Subcutaneous abdominal adipose tissue (tissue), 5 donors: ENCODE results near the gene METTL23.

Source experiments
- H3K27ac ChIP-seq: one replicate; pipeline ENCODE4 v1.7.0; 2013; ENCODE audit warnings: low read depth, mild to moderate bottlenecking, inconsistent platforms, low read length, moderate library complexity
- H3K27me3 ChIP-seq, 5 donors: one replicate each; pipeline ENCODE4 v1.7.0; 2013; ENCODE audit warnings: low read length in 5 of 5, inconsistent platforms in 1 of 5; ENCODE audit not compliant: control insufficient read depth in 5 of 5, insufficient read depth in 4 of 5
- H3K36me3 ChIP-seq, 5 donors: one replicate each; pipeline ENCODE4 v1.7.0; 2013; ENCODE audit warnings: low read length in 5 of 5; ENCODE audit not compliant: control insufficient read depth in 5 of 5, insufficient read depth in 5 of 5
- H3K4me1 ChIP-seq, 5 donors: one replicate each; pipeline ENCODE4 v1.7.0; 2013; ENCODE audit warnings: low read length in 5 of 5, mild to moderate bottlenecking in 3 of 5, moderate library complexity in 1 of 5; ENCODE audit not compliant: control insufficient read depth in 5 of 5, insufficient read depth in 5 of 5
- H3K4me3 ChIP-seq, 5 donors: one replicate each; pipeline ENCODE4 v1.7.0; 2013; ENCODE audit warnings: low read length in 5 of 5, low read depth in 1 of 5
- H3K9ac ChIP-seq, 5 donors: one replicate each; pipeline ENCODE4 v1.7.0; 2013; ENCODE audit warnings: low read length in 5 of 5, mild to moderate bottlenecking in 4 of 5, moderate library complexity in 3 of 5
- H3K9me3 ChIP-seq, 5 donors: one replicate each; pipeline ENCODE4 v1.7.0; 2013; ENCODE audit warnings: low read length in 5 of 5; ENCODE audit not compliant: control insufficient read depth in 5 of 5
- donor health status: healthy.
- donor health status: healthy.
- donor health status: healthy.
- donor health status: healthy.
- donor health status: healthy.

The METTL23 gene

GRCh38 chr17:76713765-76714164 lies 12.9 kb upstream of the METTL23 start:
- Histone ChIP-seq H3K36me3 (peaks cover under 1 to 52% (median 46%) of the 10 kb centered on the region in 5 donors), H3K27me3 (no peaks in the 10 kb centered on the region), H3K4me3 (no peak overlapping the region), H3K9me3 (no peaks in the 10 kb centered on the region), H3K4me1 (peaks cover 6 to 52% (median 47%) of the 10 kb centered on the region in 5 donors), H3K9ac (no peak overlapping the region), H3K27ac (no peak overlapping the region)

GRCh38 chr17:76714336-76714735 lies 12.3 kb upstream of the METTL23 start:
- no peak overlapping the region for H3K4me3 ChIP-seq
- no peaks in the 10 kb centered on the region for H3K27me3 ChIP-seq
- peaks cover 4 to 58% (median 52%) of the 10 kb centered on the region in 5 donors for H3K36me3 ChIP-seq
- H3K27ac ChIP-seq = no peak overlapping the region
- H3K9ac ChIP-seq = peak overlapping the region in 1 of 5 donors; percentile 25
- no peaks in the 10 kb centered on the region for H3K9me3 ChIP-seq
- H3K4me1 ChIP-seq = peaks cover 4 to 47% (median 41%) of the 10 kb centered on the region in 5 donors

- H3K9me3 ChIP-seq = no peaks in the 10 kb centered on the region
- H3K27ac ChIP-seq = peak overlapping the region; percentile 96
- peaks cover 4 to 64% (median 58%) of the 10 kb centered on the region in 5 donors for H3K36me3 ChIP-seq
- peak overlapping the region in 2 of 5 donors; percentile 25 to 28 for H3K9ac ChIP-seq
- no peak overlapping the region for H3K4me3 ChIP-seq
- peaks cover 4 to 40% (median 35%) of the 10 kb centered on the region in 5 donors for H3K4me1 ChIP-seq
- H3K27me3 ChIP-seq = no peaks in the 10 kb centered on the region
These were observed 11.7 kb upstream of the METTL23 start for GRCh38 chr17:76714822-76715495.

GRCh38 chr17:76715496-76715830 lies 11.2 kb upstream of the METTL23 start:
- Histone ChIP-seq H3K27ac (peak overlapping the region; percentile 96), H3K9ac (peak overlapping the region in 1 of 5 donors; percentile 28), H3K4me1 (peaks cover 4 to 37% (median 32%) of the 10 kb centered on the region in 5 donors), H3K9me3 (no peaks in the 10 kb centered on the region), H3K27me3 (no peaks in the 10 kb centered on the region), H3K36me3 (peaks cover 6 to 69% (median 63%) of the 10 kb centered on the region in 5 donors), H3K4me3 (no peak overlapping the region)

GRCh38 chr17:76716146-76716838 lies 10.3 kb upstream of the METTL23 start:
- H3K9me3 ChIP-seq = no peaks in the 10 kb centered on the region
- peak overlapping the region in 4 of 5 donors; percentile 11 to 75 (median 44) for H3K9ac ChIP-seq
- H3K27me3 ChIP-seq = no peaks in the 10 kb centered on the region
- H3K27ac ChIP-seq = peak overlapping the region; percentile 96
- peaks cover 3 to 33% (median 28%) of the 10 kb centered on the region in 5 donors for H3K4me1 ChIP-seq
- no peak overlapping the region for H3K4me3 ChIP-seq
- peaks cover 8 to 78% (median 72%) of the 10 kb centered on the region in 5 donors for H3K36me3 ChIP-seq

- Histone ChIP-seq H3K9ac (peak overlapping the region in 3 of 5 donors; percentile 21 to 75 (median 66)), H3K27me3 (no peaks in the 10 kb centered on the region), H3K27ac (peak overlapping the region; percentile 96), H3K4me1 (peaks cover 0 to 27% (median 24%) of the 10 kb centered on the region in 5 donors), H3K36me3 (peaks cover 8 to 83% (median 77%) of the 10 kb centered on the region in 5 donors), H3K4me3 (no peak overlapping the region), H3K9me3 (no peaks in the 10 kb centered on the region)
These were observed 9.8 kb upstream of the METTL23 start for GRCh38 chr17:76716839-76717215.

- H3K9ac ChIP-seq = no peak overlapping the region
- H3K36me3 ChIP-seq = peaks cover 8 to 92% (median 80%) of the 10 kb centered on the region in 5 donors
- no peak overlapping the region for H3K27ac ChIP-seq
- no peak overlapping the region for H3K4me3 ChIP-seq
- no peaks in the 10 kb centered on the region for H3K9me3 ChIP-seq
- no peaks in the 10 kb centered on the region for H3K27me3 ChIP-seq
- peaks cover 0 to 26% (median 24%) of the 10 kb centered on the region in 5 donors for H3K4me1 ChIP-seq
These were observed 8.1 kb upstream of the METTL23 start for GRCh38 chr17:76718516-76718915.

- no peak overlapping the region for H3K9ac ChIP-seq
- peaks cover under 1 to 36% (median 32%) of the 10 kb centered on the region in 5 donors for H3K4me1 ChIP-seq
- peaks cover 8 to 93% (median 77%) of the 10 kb centered on the region in 5 donors for H3K36me3 ChIP-seq
These were observed 6.4 kb upstream of the METTL23 start for GRCh38 chr17:76720211-76720610.

GRCh38 chr17:76720941-76721340 lies 5.7 kb upstream of the METTL23 start:
- H3K27me3 ChIP-seq = no peaks in the 10 kb centered on the region
- H3K4me1 ChIP-seq = peaks cover 4 to 34% (median 30%) of the 10 kb centered on the region in 5 donors
- H3K36me3 ChIP-seq = peaks cover 8 to 86% (median 70%) of the 10 kb centered on the region in 5 donors
- no peak overlapping the region for H3K9ac ChIP-seq
- H3K27ac ChIP-seq = no peak overlapping the region
- H3K4me3 ChIP-seq = no peak overlapping the region
- no peaks in the 10 kb centered on the region for H3K9me3 ChIP-seq

More at GRCh38 chr17:76720211-76720610, 6.4 kb upstream of the METTL23 start:
- no peak overlapping the region for H3K4me3 ChIP-seq
- no peak overlapping the region for H3K27ac ChIP-seq
- H3K9me3 ChIP-seq = no peaks in the 10 kb centered on the region
- H3K27me3 ChIP-seq = no peaks in the 10 kb centered on the region

GRCh38 chr17:76721463-76721862 lies 5.2 kb upstream of the METTL23 start:
- no peaks in the 10 kb centered on the region for H3K27me3 ChIP-seq
- H3K9ac ChIP-seq = no peak overlapping the region
- no peak overlapping the region for H3K27ac ChIP-seq
- no peak overlapping the region for H3K4me3 ChIP-seq
- peaks cover 4 to 30% (median 28%) of the 10 kb centered on the region in 5 donors for H3K4me1 ChIP-seq
- peaks cover 8 to 81% (median 65%) of the 10 kb centered on the region in 5 donors for H3K36me3 ChIP-seq
- no peaks in the 10 kb centered on the region for H3K9me3 ChIP-seq
